ENCODE measurements around the gene GTPBP1.

The GTPBP1 gene

GRCh38 chr22:38756711-38757463 lies 51.1 kb downstream of the GTPBP1 start:
- in situ Hi-C loops (cut with HindIII; ENCODE audit: low sequenced_read_pairs) = no loop called here

- in situ Hi-C loops (cut with HindIII; ENCODE audit: low sequenced_read_pairs) = no loop called here
These were observed 51.7 kb downstream of the GTPBP1 start for GRCh38 chr22:38757464-38757757.

GRCh38 chr22:38758276-38758945 lies 52.7 kb downstream of the GTPBP1 start:
- in situ Hi-C loops (cut with HindIII; ENCODE audit: low sequenced_read_pairs) = no loop called here

GRCh38 chr22:38759005-38759404 lies 53.3 kb downstream of the GTPBP1 start:
- in situ Hi-C loops (cut with HindIII; ENCODE audit: low sequenced_read_pairs) = no loop called here

GRCh38 chr22:38760477-38761201 lies 54.9 kb downstream of the GTPBP1 start:
- in situ Hi-C loops (cut with HindIII; ENCODE audit: low sequenced_read_pairs) = no loop called here

- in situ Hi-C loops (cut with HindIII; ENCODE audit: low sequenced_read_pairs) = no loop called here
These were observed 55.7 kb downstream of the GTPBP1 start for GRCh38 chr22:38761202-38762162.

GRCh38 chr22:38762551-38762983 lies 56.8 kb downstream of the GTPBP1 start:
- in situ Hi-C loops (cut with HindIII; ENCODE audit: low sequenced_read_pairs) = no loop called here

GRCh38 chr22:38766076-38766777 lies 60.5 kb downstream of the GTPBP1 start:
- in situ Hi-C loops (cut with HindIII; ENCODE audit: low sequenced_read_pairs) = no loop called here

- in situ Hi-C loops (cut with HindIII; ENCODE audit: low sequenced_read_pairs) = no loop called here
These were observed 61.6 kb downstream of the GTPBP1 start for GRCh38 chr22:38767313-38767712.

GRCh38 chr22:38768036-38768435 lies 62.3 kb downstream of the GTPBP1 start:
- in situ Hi-C loops (cut with HindIII; ENCODE audit: low sequenced_read_pairs) = no loop called here

GRCh38 chr22:38770257-38770949 lies 64.7 kb downstream of the GTPBP1 start:
- in situ Hi-C loops (cut with HindIII; ENCODE audit: low sequenced_read_pairs) = no loop called here

GRCh38 chr22:38772623-38772873 lies 66.8 kb downstream of the GTPBP1 start:
- in situ Hi-C loops (cut with HindIII; ENCODE audit: low sequenced_read_pairs) = no loop called here

- in situ Hi-C loops (cut with HindIII; ENCODE audit: low sequenced_read_pairs) = no loop called here
These were observed 67.7 kb downstream of the GTPBP1 start for GRCh38 chr22:38773363-38773946.

GRCh38 chr22:38774496-38775166 lies 68.9 kb downstream of the GTPBP1 start:
- in situ Hi-C loops (cut with HindIII; ENCODE audit: low sequenced_read_pairs) = no loop called here

- in situ Hi-C loops (cut with HindIII; ENCODE audit: low sequenced_read_pairs) = no loop called here
These were observed 69.9 kb downstream of the GTPBP1 start for GRCh38 chr22:38775656-38776055.

GRCh38 chr22:38776086-38776485 lies 70.3 kb downstream of the GTPBP1 start:
- in situ Hi-C loops (cut with HindIII; ENCODE audit: low sequenced_read_pairs) = no loop called here

- in situ Hi-C loops (cut with HindIII; ENCODE audit: low sequenced_read_pairs) = no loop called here
These were observed 71.4 kb downstream of the GTPBP1 start for GRCh38 chr22:38777087-38777671.

- in situ Hi-C loops (cut with HindIII; ENCODE audit: low sequenced_read_pairs) = no loop called here
These were observed 75.3 kb downstream of the GTPBP1 start for GRCh38 chr22:38781033-38781432.

Measured in DLD1 (cell line).